Upper lobe of left lung (tissue), 4 donors: ENCODE data around the gene SDCBP2.

Experiments
- CTCF ChIP-seq, 6 experiments: fragments of 450-650 bp in 4 of 6; fragments of 200-600 bp in 2 of 6; sonication (generic) in 2 of 6; IDR thresholded peaks; one replicate each; pipeline ENCODE4 v1.5.1; 2016 to 2019; ENCODE audit warnings: antibody characterized with exemption in 6 of 6
- POLR2A ChIP-seq, 4 donors: fragments of 450-650 bp; IDR thresholded peaks; one replicate each; pipeline ENCODE4 v1.5.1; 2016 to 2017; ENCODE audit warnings: antibody characterized with exemption in 4 of 4, mild to moderate bottlenecking in 2 of 4
- POLR2AphosphoS5 ChIP-seq, 2 donors: sonication (generic); formaldehyde crosslinking; IDR thresholded peaks; one replicate each; pipeline ENCODE4 v1.5.1; 2017; ENCODE audit warnings: antibody characterized with exemption in 2 of 2

DNA sequence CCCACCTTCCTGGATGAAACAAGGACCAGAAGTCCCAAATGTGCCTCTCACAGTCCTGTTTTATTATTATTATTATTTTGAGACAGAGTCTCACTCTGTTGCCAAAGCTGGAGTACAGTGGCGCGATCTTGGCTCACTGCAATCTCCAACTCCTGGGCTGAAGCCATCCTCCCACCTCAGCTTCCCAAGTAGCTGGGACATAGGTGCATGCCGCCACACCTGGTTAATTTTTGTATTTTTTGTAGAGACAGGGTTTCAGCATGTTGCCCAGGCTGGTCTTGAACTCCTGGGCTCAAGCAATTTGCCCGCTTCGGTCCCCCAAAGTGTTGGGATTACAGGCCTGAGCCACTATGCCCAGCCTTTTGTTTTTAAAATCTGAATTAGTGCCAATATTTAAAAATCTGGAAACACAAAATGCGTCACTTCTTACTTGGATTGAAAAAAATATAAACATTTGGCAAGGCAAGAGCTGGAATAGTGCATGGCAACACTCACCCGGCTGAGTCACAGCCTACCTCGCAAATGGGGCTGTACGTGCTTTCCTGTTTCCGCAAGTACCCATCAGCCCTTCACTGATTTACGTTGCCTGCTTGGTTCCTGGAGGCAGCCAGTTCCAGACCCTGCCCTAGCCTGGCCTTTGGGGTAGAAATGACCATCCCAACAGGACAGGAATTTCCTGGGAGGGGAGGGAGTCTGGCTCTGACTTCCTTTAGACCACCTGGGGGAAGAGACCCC, 6.3 kb downstream of the SDCBP2 start:
- peak in 2 of 4 donors; percentile 20 to 34 for TF ChIP-seq POLR2A (IDR thresholded peaks at IDR 0.05)
- peak; percentile 91 for TF ChIP-seq POLR2AphosphoS5 (IDR thresholded peaks at IDR 0.05)
- no peak for TF ChIP-seq CTCF (IDR thresholded peaks at IDR 0.05)
